Measurements from ENCODE around the gene LBH.

GRCh38 chr2:30213907-30214463, 17.3 kb upstream of the LBH start:
- TF ChIP-seq, protein P1, sequence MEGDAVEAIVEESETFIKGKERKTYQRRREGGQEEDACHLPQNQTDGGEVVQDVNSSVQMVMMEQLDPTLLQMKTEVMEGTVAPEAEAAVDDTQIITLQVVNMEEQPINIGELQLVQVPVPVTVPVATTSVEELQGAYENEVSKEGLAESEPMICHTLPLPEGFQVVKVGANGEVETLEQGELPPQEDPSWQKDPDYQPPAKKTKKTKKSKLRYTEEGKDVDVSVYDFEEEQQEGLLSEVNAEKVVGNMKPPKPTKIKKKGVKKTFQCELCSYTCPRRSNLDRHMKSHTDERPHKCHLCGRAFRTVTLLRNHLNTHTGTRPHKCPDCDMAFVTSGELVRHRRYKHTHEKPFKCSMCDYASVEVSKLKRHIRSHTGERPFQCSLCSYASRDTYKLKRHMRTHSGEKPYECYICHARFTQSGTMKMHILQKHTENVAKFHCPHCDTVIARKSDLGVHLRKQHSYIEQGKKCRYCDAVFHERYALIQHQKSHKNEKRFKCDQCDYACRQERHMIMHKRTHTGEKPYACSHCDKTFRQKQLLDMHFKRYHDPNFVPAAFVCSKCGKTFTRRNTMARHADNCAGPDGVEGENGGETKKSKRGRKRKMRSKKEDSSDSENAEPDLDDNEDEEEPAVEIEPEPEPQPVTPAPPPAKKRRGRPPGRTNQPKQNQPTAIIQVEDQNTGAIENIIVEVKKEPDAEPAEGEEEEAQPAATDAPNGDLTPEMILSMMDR (IDR thresholded peaks at IDR 0.05 in 8 of 11, conservative IDR thresholded peaks at IDR 0.05 in 3 of 11): no peak
- no peak for TF ChIP-seq POLR2AphosphoS5 (IDR thresholded peaks at IDR 0.05)
- TF ChIP-seq POLR2A (IDR thresholded peaks at IDR 0.05): no peak
